TTC549 (cell line): ENCODE data around the gene GOT1.

Source experiments
- FAIRE-seq: peaks from 2 replicates; lab custom pipeline; 2012; peaks lifted over from hg19 to GRCh38; lab: Jason Lieb, UNC

The GOT1 gene

GRCh38 chr10:99358101-99358500 is 72.3 kb downstream of the GOT1 start:
- FAIRE-seq: no peak

- no peak for FAIRE-seq
These were observed 72.7 kb downstream of the GOT1 start for GRCh38 chr10:99357691-99358090.

- no peak for FAIRE-seq
These were observed 77.2 kb downstream of the GOT1 start for GRCh38 chr10:99353182-99353581.

- FAIRE-seq: no peak
These were observed 82.8 kb downstream of the GOT1 start for GRCh38 chr10:99347672-99348071.
